GM12892 (cell line): Measurements from ENCODE around the gene CUBN.

Experiments
- POLR2A ChIP-seq: IDR thresholded peaks from 2 replicates; pipeline ENCODE4 v1.6.1; 2011; ENCODE audit warnings: low read depth, low read length, control low read depth
- TAF1 ChIP-seq: IDR thresholded peaks from 2 replicates; pipeline ENCODE4 v1.6.1; 2011; ENCODE audit warnings: low read depth, mild to moderate bottlenecking, control low read depth, low read length, borderline replicate concordance

GRCh38 chr10:16894821-16895220 is 234.8 kb downstream of the CUBN start:
- TF ChIP-seq POLR2A (no peak), TAF1 (no peak)
